ENCODE data around the gene PRDX5. TPM values are rescaled to one million over a fixed set of nuclear protein-coding genes. Genes with fewer than 3 reads are reported as not detected.

The PRDX5 gene
- total and polyA plus RNA-seq, 4 donors: 66.8 to 201 (median 135) TPM

- TF ChIP-seq REST (IDR thresholded peaks at IDR 0.05) (no peak), EGR1 (IDR thresholded peaks at IDR 0.05; ENCODE audit: low read depth in 2 of 2) (no peak), TAF1 (conservative IDR thresholded peaks at IDR 0.05) (no peak), YY1 (IDR thresholded peaks at IDR 0.05) (no peak), SP1 (IDR thresholded peaks at IDR 0.05) (no peak), ATF3 (IDR thresholded peaks at IDR 0.05) (no peak), FOXA1 (IDR thresholded peaks at IDR 0.05) (no peak)
Observed at GRCh38 chr11:64360448-64360921, 42.6 kb downstream of the PRDX5 start (continued).

GRCh38 chr11:64361659-64362058, 43.7 kb downstream of the PRDX5 start:
- H3K9ac ChIP-seq (ENCODE audit: low read depth in 1 of 2, low read length in 2 of 2): no peak overlapping the region
- TF ChIP-seq ATF3 (IDR thresholded peaks at IDR 0.05) (no peak), TAF1 (conservative IDR thresholded peaks at IDR 0.05) (no peak), NR2F2 (IDR thresholded peaks at IDR 0.05) (no peak), FOXA2 (IDR thresholded peaks at IDR 0.05) (no peak), HNF4G (IDR thresholded peaks at IDR 0.05) (no peak), MAX (IDR thresholded peaks at IDR 0.05) (no peak), ZBTB33 (IDR thresholded peaks at IDR 0.05) (no peak), YY1 (IDR thresholded peaks at IDR 0.05) (no peak), CTCF (IDR thresholded peaks at IDR 0.05; ENCODE audit: low read depth, low read length, missing input control) (no peak), RAD21 (IDR thresholded peaks at IDR 0.05) (no peak), JUND (IDR thresholded peaks at IDR 0.05) (no peak), GABPA (IDR thresholded peaks at IDR 0.05 in 1 of 2, conservative IDR thresholded peaks at IDR 0.05 in 1 of 2) (no peak), SP1 (IDR thresholded peaks at IDR 0.05) (no peak)
- no peak overlapping the region for H3K4me3 ChIP-seq (ENCODE audit: low read depth in 1 of 3, low read length in 3 of 3)
- 94% methylated on average over 18 of the region's 18 CpGs for WGBS
- no peak for DNase-seq (ENCODE audit: low spot score)
- H3K9me3 ChIP-seq (ENCODE audit: control insufficient read depth in 4 of 4, low read length in 3 of 4): no peaks in the 10 kb centered on the region
- H3K36me3 ChIP-seq (ENCODE audit: control insufficient read depth in 4 of 4, insufficient read depth in 3 of 4, low read depth in 1 of 4, low read length in 3 of 4): peaks cover 15 to 37% (median 26%) of the 10 kb centered on the region in 4 donors
- H3K4me1 ChIP-seq (ENCODE audit: control insufficient read depth in 4 of 4, insufficient read depth in 4 of 4, low read length in 3 of 4): peaks cover 9 to 22% (median 16%) of the 10 kb centered on the region in 4 donors
- no peak overlapping the region for H3K27ac ChIP-seq (ENCODE audit: low read depth in 1 of 2, low read length in 2 of 2)
- no peaks in the 10 kb centered on the region for H3K27me3 ChIP-seq (ENCODE audit: control insufficient read depth in 4 of 4, insufficient read depth in 4 of 4, low read length in 3 of 4)
